Loucy (cell line): Measurements from ENCODE around the gene PLEKHM2.

ENCODE experiments used
- H2AFZ ChIP-seq: fragments of 200-600 bp; sonication (generic); 2 replicates; pipeline ENCODE4 v1.6.0; 2016; ENCODE audit warnings: antibody characterized with exemption, mild to moderate bottlenecking, low read length, moderate library complexity
- H3F3A ChIP-seq: fragments of 200-600 bp; 2 replicates; pipeline ENCODE4 v1.6.0; 2016; ENCODE audit warnings: antibody characterized with exemption, low read depth, mild to moderate bottlenecking
- H3K27me3 ChIP-seq: fragments of 200-600 bp; sonication (generic); 2 replicates; pipeline ENCODE4 v1.6.1; 2014; ENCODE audit warnings: low read length, mild to moderate bottlenecking; ENCODE audit not compliant: insufficient read depth, poor library complexity, severe bottlenecking
- H3K36me3 ChIP-seq: fragments of 200-600 bp; sonication (generic); 2 replicates; pipeline ENCODE4 v1.6.1; 2016; ENCODE audit warnings: low read length; ENCODE audit not compliant: insufficient read depth
- H3K4me1 ChIP-seq: fragments of 200-600 bp; sonication (generic); 2 replicates; pipeline ENCODE4 v1.5.1; 2014; ENCODE audit warnings: low read length, mild to moderate bottlenecking; ENCODE audit not compliant: insufficient read depth, poor library complexity, severe bottlenecking
- H3K4me2 ChIP-seq: fragments of 200-600 bp; sonication (generic); 2 replicates; pipeline ENCODE4 v1.6.0; 2014; ENCODE audit warnings: antibody characterized with exemption, low read length, low read depth, mild to moderate bottlenecking; ENCODE audit not compliant: poor library complexity, severe bottlenecking
- H3K4me3 ChIP-seq: fragments of 200-600 bp; sonication (generic); 2 replicates; pipeline ENCODE4 v1.5.1; 2014; ENCODE audit warnings: low read length, mild to moderate bottlenecking, mixed read lengths; ENCODE audit not compliant: poor library complexity, severe bottlenecking
- H3K79me2 ChIP-seq: fragments of 200-600 bp; sonication (generic); 2 replicates; pipeline ENCODE4 v1.6.1; 2014; ENCODE audit warnings: low read length; ENCODE audit not compliant: insufficient read depth
- H3K9ac ChIP-seq: fragments of 200-600 bp; sonication (generic); 2 replicates; pipeline ENCODE4 v1.6.0; 2014; ENCODE audit warnings: mild to moderate bottlenecking, low read depth, low read length, moderate library complexity; ENCODE audit not compliant: poor library complexity, severe bottlenecking
- H3K9me2 ChIP-seq: fragments of 200-600 bp; sonication (generic); replicated peaks from 2 replicates; pipeline ENCODE4 v1.6.1; 2016; ENCODE audit warnings: low read depth, low read length, mixed read lengths
- H3K9me3 ChIP-seq: fragments of 200-600 bp; sonication (generic); 2 replicates; pipeline ENCODE4 v1.6.1; 2014; ENCODE audit warnings: mild to moderate bottlenecking, antibody characterized with exemption, low read length, low read depth; ENCODE audit not compliant: insufficient read depth
- H4K20me1 ChIP-seq: fragments of 200-600 bp; sonication (generic); 2 replicates; pipeline ENCODE4 v1.6.0; 2014; ENCODE audit warnings: antibody characterized with exemption, low read length, mild to moderate bottlenecking; ENCODE audit not compliant: insufficient read depth, poor library complexity, severe bottlenecking
- CTCF ChIP-seq: fragments of 200-600 bp; sonication (generic); conservative IDR thresholded peaks from 2 replicates; pipeline ENCODE4 v1.5.1; 2014; ENCODE audit warnings: mild to moderate bottlenecking, antibody characterized with exemption, low read length
- EZH2phosphoT487 ChIP-seq: fragments of 200-600 bp; IDR thresholded peaks from 2 replicates; pipeline ENCODE4 v1.6.1; 2018; ENCODE audit warnings: antibody characterized with exemption, mild to moderate bottlenecking, moderate library complexity, borderline replicate concordance

PLEKHM2 gene

DNA sequence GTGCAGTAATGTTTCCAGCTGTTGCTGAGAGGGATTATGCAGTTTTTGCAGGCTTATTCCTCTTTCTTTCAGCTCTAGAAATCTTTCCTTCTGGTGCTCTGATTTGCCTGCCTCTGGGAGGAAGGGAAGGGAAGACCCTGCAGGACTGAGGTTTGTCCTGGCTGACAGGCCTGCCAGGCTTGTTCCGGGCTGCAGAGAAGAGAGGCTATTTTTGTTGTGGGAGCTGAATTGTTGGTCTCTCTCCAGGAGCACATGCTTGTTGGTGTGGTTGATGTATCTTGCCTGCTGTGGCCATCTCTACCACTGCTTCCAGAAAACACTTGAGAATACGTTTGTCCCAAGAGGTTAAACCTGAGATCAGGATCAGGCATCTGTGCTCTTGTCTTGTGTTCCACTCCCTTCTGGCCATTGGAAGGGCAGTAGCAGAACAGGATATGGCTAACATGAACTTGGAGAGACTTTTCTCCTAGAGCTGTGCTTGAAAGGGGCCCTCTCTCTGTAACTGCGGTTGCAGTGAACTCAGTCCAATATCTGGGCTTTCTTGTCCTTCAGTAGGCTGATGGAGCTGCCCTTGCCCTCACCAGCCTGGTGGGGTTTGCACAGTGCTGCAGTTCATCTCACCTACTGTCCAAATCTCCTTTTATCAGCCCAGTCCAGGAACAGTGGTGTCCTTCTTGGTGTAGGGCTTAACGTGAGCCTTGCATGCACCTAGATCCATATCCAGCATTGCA, 30.5 kb downstream of the PLEKHM2 start:
- H3K36me3 ChIP-seq, result peaks cover 28% of the 10 kb centered on the region; the same call in 1 of the 2 replicates

GRCh38 chr1:15717418-15718125, 33.5 kb downstream of the PLEKHM2 start:
- H3K9me2 ChIP-seq, result no peaks in the 10 kb centered on the region
- H3F3A ChIP-seq, result no peaks in the 10 kb centered on the region
- H2AFZ ChIP-seq, result no peak overlapping the region
- H3K4me3 ChIP-seq, result no peak overlapping the region
- H3K27me3 ChIP-seq, result no peaks in the 10 kb centered on the region
- H3K4me1 ChIP-seq, result no peaks in the 10 kb centered on the region
- H3K36me3 ChIP-seq, result peaks cover 52% of the 10 kb centered on the region; the same call in 1 of the 2 replicates
- no peak overlapping the region for H3K9ac ChIP-seq
- no peaks in the 10 kb centered on the region for H4K20me1 ChIP-seq
- no peaks in the 10 kb centered on the region for H3K79me2 ChIP-seq
- TF ChIP-seq CTCF, result no peak
- TF ChIP-seq EZH2phosphoT487, result no peak
- H3K9me3 ChIP-seq, result no peaks in the 10 kb centered on the region
- H3K4me2 ChIP-seq, result no peak overlapping the region

More for the DNA sequence above, 30.5 kb downstream of the PLEKHM2 start:
- H3K9me2 ChIP-seq, result no peaks in the 10 kb centered on the region
- TF ChIP-seq EZH2phosphoT487 (no peak), CTCF (no peak)
- H3K79me2 ChIP-seq, result peaks cover 7% of the 10 kb centered on the region; the same call in 1 of the 2 replicates
- H3K27me3 ChIP-seq, result no peaks in the 10 kb centered on the region
- no peak overlapping the region for H3K4me3 ChIP-seq
- H3K9ac ChIP-seq, result no peak overlapping the region
- no peak overlapping the region for H3K4me2 ChIP-seq
- no peaks in the 10 kb centered on the region for H3K4me1 ChIP-seq
- no peak overlapping the region for H2AFZ ChIP-seq
- no peaks in the 10 kb centered on the region for H4K20me1 ChIP-seq
- no peaks in the 10 kb centered on the region for H3K9me3 ChIP-seq
- H3F3A ChIP-seq, result no peaks in the 10 kb centered on the region

- H2AFZ ChIP-seq, result no peak overlapping the region
- H3K9ac ChIP-seq, result no peak overlapping the region
- TF ChIP-seq EZH2phosphoT487, result no peak
- no peak for TF ChIP-seq CTCF
- H3K27me3 ChIP-seq, result no peaks in the 10 kb centered on the region
- no peaks in the 10 kb centered on the region for H3K4me1 ChIP-seq
- no peak overlapping the region for H3K4me2 ChIP-seq
- H3K79me2 ChIP-seq, result no peaks in the 10 kb centered on the region
- H3F3A ChIP-seq, result no peaks in the 10 kb centered on the region
- no peaks in the 10 kb centered on the region for H3K9me3 ChIP-seq
- peaks cover 59% of the 10 kb centered on the region; the same call in 1 of the 2 replicates for H3K36me3 ChIP-seq
- no peak overlapping the region for H3K4me3 ChIP-seq
- H3K9me2 ChIP-seq, result no peaks in the 10 kb centered on the region
- no peaks in the 10 kb centered on the region for H4K20me1 ChIP-seq
Observed at GRCh38 chr1:15718199-15718601, 34.1 kb downstream of the PLEKHM2 start.
